ENCODE results near the gene FBXO34.

DNA sequence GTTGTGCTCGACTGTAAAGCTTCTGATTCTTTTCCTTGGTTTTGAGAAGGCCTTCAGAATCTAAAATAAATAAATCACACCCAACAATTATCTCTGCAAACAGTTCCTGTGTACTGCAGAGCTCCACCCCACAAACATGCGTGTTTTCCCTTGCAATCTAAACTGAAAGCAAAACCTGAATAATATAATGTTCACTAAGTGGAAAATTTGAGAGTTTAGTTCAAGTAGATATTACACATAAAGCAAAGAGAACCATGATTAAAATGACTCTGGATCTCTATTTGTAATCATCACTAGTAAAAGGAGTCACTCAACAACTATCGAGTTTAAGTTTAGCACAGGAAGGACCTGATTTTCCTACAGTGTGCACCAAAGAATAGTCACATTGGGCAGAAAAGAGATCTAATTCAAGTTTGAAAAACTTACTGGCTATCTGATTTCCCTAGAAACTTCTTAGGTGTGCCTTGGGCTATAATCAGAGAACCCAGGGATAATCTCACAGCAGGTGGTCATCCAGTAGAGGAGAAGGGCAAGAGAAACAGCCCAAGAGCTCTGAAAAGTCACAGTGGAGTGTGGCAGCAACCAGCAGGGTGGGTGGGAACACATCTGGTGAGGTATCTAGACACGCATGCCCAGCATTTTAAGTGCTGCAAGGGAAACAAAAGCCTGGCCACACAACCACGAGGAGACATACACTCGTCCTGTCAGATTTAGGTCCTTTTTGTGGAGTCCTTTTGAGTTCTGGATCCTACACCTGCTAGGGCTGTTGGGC is 115.0 kb downstream of the FBXO34 start:
- TF ChIP-seq, protein P1, sequence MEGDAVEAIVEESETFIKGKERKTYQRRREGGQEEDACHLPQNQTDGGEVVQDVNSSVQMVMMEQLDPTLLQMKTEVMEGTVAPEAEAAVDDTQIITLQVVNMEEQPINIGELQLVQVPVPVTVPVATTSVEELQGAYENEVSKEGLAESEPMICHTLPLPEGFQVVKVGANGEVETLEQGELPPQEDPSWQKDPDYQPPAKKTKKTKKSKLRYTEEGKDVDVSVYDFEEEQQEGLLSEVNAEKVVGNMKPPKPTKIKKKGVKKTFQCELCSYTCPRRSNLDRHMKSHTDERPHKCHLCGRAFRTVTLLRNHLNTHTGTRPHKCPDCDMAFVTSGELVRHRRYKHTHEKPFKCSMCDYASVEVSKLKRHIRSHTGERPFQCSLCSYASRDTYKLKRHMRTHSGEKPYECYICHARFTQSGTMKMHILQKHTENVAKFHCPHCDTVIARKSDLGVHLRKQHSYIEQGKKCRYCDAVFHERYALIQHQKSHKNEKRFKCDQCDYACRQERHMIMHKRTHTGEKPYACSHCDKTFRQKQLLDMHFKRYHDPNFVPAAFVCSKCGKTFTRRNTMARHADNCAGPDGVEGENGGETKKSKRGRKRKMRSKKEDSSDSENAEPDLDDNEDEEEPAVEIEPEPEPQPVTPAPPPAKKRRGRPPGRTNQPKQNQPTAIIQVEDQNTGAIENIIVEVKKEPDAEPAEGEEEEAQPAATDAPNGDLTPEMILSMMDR (IDR thresholded peaks at IDR 0.05; ENCODE audit: insufficient read depth, low read length, poor library complexity, severe bottlenecking): no peak
- TF ChIP-seq EZH2phosphoT487 (conservative IDR thresholded peaks at IDR 0.05; ENCODE audit: low read length): no peak
